ELR (cell line): ENCODE data around the gene STK11.

ENCODE experiments used
- DNase-seq: peaks from one replicate; pipeline ENCODE4 v3.0.0-alpha.2; 2015; ENCODE audit warnings: low read depth

The STK11 gene

GRCh38 chr19:1208830-1209229, 3.3 kb downstream of the STK11 start:
- peak; percentile 49 for DNase-seq

GRCh38 chr19:1210227-1210538, 4.6 kb downstream of the STK11 start:
- DNase-seq: no peak

DNA sequence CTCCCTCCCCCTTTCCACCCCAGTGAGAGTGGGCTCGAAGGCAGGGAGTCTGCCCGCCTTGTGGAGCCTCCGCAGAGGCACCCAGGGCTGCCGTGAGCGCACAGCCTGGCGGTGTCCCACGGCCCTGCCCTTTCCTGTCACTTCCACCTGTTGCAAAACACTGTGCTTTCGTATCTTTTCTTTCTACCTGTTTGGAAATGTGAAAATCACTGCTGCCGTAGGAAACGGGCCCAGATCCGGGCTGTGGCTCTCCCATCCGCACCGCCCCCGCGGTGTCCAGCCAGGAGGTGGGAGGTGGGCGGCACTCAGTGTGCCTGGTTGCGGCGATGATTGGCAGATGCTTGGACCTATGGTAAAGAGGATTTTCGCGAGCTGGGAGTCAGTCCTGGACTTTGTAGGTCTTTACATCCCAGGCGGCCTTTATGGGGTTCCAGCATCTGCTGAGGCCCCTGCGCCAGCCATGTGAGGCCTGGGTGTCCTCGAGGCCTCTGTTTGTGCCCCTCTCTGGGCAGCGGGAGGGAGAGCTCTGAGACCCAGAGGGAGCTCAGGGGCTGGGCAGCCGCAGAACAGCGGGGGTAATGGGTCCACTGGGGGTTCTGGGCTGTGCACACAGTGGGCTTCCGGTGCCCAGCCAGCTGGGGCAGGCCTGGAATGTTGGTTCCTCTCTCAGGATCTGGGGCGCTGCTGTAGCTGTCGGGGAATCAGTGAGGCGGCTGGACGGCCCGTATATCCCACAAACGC, 6.1 kb downstream of the STK11 start:
- DNase-seq: no peak

GRCh38 chr19:1213391-1214286, 8.1 kb downstream of the STK11 start:
- DNase-seq: peak; percentile 88

DNA sequence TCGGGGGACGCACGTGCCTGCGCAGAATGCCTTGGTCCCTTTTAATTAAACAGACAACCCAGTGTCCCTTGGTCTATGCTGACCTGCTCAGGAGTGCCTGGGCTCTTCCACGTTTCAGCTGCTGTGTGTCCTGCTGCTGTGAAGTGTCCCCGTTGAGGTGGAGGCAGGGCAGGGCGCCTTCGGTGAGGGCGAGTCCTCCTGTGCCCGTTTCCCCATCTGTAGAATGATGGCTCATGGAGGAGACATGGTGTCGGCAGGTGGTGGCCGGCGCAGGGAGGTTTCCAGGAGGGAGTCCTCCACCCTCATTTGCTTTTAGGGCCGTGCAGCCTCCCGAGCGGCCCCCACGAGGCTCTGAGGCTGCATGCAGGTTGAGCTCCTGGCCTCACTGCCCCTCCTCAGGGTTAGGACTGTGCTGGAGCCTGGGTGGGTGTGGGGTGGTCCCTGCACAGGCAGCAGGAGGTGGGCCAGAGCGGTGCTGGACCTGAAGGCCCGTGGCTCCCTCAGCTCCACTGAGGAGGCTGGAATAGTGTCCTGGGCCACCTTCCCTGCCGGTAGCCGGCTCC, 8.8 kb downstream of the STK11 start:
- DNase-seq: no peak

GRCh38 chr19:1214862-1215731, 9.5 kb downstream of the STK11 start:
- DNase-seq: peak; percentile 79

DNA sequence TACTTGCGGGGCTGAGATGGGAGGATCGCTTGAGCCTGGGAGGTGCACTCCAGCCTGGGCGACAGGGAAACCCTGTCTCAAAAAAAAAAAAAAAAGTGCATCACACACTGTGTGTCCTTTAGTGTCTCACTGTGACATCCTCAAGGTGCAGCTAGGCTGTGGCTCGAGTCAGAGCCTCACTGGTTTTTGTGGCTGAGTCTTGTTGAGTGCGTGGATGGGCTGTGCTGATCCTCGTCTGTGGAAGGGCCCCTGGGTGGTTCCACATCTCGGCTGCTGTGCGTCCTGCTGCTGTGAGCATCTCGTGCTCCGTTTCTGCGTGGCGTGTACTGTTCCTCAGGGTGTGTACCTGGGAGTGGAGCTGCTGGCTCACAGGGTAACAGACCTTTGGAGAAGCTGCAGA, 11.2 kb downstream of the STK11 start:
- no peak for DNase-seq

DNA sequence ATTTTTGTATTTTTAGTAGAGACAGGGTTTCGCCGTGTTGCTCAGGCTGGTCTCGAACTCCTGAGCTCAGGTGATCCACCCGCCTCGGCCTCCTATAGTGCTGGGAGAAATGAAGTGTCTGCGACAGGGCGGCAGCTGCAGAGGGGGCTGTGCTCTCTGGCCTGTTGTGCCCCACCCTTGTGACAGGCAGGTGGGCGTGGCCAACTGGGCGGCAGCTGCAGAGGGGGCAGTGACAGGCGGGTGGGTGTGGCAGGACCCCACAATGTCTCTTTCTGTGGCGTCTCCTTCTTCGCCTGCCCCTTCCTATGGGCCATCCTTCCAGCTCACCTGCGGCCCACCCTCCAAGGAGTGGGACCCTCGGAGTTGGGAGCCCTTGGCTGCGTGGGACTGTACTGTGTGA, 11.8 kb downstream of the STK11 start:
- DNase-seq: no peak

- DNase-seq: no peak
Observed at GRCh38 chr19:1218751-1219567, 13.4 kb downstream of the STK11 start.

DNA sequence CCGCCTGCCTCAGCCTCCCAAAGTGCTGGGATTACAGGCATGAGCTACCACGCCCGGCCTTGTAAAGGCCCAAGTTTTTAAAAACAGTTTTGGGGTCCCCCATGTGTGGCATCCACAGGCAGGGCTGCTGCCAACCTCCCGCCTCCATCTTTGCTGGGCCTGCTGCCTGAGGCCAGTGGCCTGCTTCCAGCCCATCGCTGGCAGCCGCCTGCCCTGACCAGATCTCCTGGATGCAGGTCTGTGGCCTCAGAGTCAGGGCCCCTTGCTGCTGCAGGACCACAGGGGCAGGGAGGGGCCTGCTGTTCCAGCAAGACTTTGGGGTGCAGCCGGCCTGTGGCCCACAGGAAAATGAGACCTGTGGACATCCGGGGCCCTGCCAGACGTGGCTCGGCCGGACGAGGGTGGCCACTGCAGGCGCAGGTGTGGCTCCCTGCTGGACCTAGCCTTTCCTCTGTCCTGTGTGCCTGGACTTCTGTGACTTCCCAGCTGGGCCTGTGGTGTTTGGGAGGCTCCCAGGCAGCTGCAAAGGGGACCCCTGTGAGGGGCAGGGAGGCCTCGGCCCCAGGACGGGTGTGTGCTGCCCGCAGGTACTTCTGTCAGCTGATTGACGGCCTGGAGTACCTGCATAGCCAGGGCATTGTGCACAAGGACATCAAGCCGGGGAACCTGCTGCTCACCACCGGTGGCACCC, 14.4 kb downstream of the STK11 start:
- DNase-seq: no peak

- no peak for DNase-seq
Observed at GRCh38 chr19:1220477-1220930, 14.9 kb downstream of the STK11 start.

DNA sequence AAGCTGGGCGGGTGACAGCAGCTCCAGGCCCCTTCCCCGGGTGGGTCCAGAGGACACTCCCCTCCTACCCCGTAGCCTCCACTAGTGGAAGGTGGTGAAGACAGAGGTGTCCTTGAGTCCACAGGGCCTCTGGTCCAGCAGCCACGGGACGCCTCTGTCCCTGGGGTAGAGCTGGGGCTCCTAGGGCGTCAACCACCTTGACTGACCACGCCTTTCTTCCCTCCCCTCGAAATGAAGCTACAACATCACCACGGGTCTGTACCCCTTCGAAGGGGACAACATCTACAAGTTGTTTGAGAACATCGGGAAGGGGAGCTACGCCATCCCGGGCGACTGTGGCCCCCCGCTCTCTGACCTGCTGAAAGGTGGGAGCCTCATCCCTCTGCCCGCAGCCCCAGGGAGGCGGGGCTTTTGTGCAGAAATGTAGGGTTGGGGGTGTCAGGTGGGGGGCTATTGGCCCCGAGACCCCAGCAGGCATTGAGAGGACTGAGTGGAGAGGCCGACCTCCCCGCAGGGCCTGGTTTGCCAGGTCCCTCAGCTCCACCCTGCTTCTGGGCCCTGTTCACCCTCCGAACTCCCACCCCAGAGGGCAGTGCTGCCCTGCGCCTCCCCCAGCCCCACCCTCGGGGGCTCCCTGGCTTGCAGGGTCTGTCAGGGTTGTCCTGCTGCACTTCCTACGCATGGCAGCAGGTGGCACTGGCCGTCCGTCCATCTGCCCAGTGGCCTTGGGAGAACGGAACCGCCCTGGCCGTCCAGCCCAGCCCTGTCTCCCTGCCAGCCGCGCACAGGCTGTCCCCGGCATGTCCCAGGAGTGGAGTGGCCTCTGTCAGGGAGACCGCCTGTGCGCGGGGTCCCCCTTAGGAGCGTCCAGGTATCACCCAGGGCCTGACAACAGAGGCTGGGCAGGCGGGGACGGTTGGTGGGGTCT, 15.7 kb downstream of the STK11 start:
- peak; percentile 67 for DNase-seq

GRCh38 chr19:1221904-1222255, 16.3 kb downstream of the STK11 start:
- DNase-seq: no peak

DNA sequence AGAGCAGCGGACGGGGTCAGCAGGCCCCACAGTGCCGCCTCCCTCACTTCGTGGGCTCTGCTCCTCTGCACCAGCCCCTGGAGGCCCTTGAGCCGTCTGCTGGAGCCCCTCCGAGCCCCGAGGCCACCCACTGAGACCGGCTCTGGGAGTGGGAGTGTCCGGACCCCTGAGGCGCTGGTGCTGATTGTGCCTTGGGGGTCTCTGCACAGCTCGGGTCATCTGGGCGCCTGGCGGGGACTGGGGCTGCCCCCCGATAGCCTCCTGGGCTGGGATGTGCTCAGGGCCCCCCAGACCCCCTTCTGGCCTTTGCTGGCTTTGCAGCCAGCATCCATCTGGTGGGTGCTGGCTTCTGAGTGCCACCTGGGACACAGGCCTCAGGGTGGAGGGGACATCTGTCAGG, 16.8 kb downstream of the STK11 start:
- DNase-seq: no peak

DNA sequence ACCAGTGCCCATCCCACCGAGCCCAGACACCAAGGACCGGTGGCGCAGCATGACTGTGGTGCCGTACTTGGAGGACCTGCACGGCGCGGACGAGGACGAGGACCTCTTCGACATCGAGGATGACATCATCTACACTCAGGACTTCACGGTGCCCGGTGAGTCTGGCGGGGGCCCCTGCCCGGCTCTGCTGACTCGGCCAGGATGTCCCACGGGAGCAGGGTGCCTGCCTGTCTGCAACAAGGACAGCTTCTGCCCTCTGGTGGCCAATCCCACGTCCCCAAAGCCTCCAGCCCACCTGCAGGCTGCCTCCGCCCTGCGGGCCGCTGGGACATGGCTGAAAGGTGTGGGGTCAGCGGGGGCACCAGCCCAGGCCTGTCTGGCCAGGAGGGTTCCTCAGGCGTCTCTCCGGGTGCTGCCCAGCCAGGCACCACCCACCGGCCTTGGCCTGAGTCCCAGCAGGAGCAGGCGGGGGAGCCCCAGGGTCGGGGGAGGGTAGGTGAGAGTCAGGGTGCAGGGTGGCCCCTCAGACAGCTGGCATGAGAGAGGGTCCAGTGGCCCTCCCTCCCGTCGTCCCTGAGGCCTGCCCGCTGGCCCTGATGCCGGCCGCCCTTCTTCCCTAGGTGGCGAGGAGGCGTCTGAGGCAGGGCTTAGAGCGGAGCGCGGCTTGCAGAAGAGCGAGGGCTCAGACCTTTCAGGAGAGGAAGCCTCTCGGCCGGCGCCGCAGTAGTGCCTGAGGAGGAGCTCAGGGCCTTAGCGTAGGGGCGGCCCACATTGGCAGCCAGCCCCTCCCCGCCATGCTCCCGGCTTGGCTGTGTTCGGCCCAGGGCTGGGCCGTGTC, 17.7 kb downstream of the STK11 start:
- DNase-seq: peak; percentile 71

GRCh38 chr19:1224047-1224825, 18.7 kb downstream of the STK11 start:
- DNase-seq: no peak

GRCh38 chr19:1224847-1225246, 19.3 kb downstream of the STK11 start:
- no peak for DNase-seq
